Muscle of back (tissue), 11 donors: ENCODE results near the gene TMEM273. TPM values are rescaled to one million over a fixed set of nuclear protein-coding genes. Genes with fewer than 3 reads are reported as not detected.
A peak's percentile ranks its signal among the peaks of the same experiment; 100 is the strongest.
"Not testable (repeated sequence)": the region's sequence is repeated elsewhere in the genome, so short reads cannot be mapped to it uniquely, and the experiment has no call there.

Source experiments
- DNase-seq, 3 donors: peaks; one replicate each; pipeline versions ENCODE4 v3.0.0 to v3.0.0-alpha.2; 2013
- polyA plus RNA-seq, 10 donors: library from polyadenylated mRNA; unstranded; fragments of 120-200 nt; gene quantifications; one replicate each; pipeline ENCODE4 v1.2.1, GENCODE V29; 2013; ENCODE audit not compliant: insufficient read length in 10 of 10

TMEM273 gene
- polyA plus RNA-seq, 10 donors, result 4.2 to 8.8 (median 6.2) TPM

- no peak for DNase-seq
Observed at GRCh38 chr10:49205206-49205605, 17.0 kb upstream of the TMEM273 start.

- DNase-seq, result no peak
Observed at GRCh38 chr10:49204119-49204518, 15.9 kb upstream of the TMEM273 start.

GRCh38 chr10:49202266-49202665 lies 14.1 kb upstream of the TMEM273 start:
- DNase-seq, result no peak

GRCh38 chr10:49200854-49201253 lies 12.7 kb upstream of the TMEM273 start:
- DNase-seq, result no peak

DNA sequence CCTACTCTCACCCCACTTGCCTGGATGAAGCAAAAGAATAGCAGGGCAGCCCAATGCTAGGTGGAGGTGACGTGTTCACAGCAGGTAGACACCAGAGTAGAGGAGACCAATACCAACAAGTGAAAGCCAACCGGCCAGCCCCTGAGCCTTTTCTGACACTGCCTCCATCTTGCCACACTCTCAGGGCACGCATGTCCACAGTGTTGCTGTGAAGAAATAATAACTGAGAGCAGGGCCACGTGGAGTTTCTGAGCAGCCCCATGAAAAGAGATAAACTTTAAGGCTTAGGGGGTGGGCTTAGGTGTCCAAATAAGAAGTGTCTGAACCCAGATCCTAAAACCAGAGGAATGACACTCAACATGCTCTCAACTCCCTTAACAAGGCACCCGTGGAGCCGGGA lies 9.0 kb upstream of the TMEM273 start:
- DNase-seq, result no peak

DNA sequence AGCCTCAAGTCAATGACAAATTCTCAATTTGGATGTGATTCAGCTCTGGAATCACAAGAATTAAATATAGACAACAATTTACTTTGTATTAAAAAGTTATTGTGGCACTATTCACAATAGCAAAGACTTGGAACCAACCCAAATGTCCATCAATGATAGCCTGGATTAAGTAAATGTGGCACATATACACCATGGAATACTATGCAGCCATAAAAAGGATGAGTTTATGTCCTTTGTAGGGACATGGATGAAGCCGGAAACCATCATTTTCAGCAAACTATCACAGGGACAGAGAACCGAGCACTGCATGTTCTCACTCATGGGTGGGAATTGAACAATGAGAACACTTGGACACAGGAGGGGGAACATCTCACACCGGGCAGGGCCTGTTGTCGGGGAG lies 7.7 kb upstream of the TMEM273 start:
- DNase-seq, result not testable (repeated sequence)

- no peak for DNase-seq
Observed at GRCh38 chr10:49194212-49194920, 6.2 kb upstream of the TMEM273 start.

- no peak for DNase-seq
Observed at GRCh38 chr10:49191349-49191748, 3.2 kb upstream of the TMEM273 start.

GRCh38 chr10:49189422-49189821 lies 1.2 kb upstream of the TMEM273 start:
- DNase-seq, result no peak

DNA sequence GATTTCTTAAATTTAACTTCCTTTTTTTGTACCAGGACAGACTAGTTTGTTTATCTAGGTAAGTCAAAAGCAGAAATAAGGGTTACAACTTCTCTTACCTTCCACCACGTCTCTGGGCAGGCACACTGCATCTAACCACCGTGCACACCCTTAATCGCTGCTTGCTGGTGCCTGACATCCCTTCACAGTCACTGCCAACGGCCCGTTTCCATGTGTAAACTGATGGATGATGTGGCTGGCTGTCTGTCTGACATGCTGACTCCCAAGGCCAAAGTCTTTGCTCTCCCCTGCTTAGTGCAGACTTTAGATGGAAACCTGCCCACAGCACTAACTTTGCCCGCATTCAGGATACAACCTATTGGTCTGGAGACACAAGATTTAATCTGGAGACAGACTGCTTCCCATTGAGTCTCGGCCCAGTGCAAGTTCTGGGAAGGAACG lies 1.1 kb downstream of the TMEM273 start:
- no peak for DNase-seq

GRCh38 chr10:49186613-49187012 lies 1.6 kb downstream of the TMEM273 start:
- no peak for DNase-seq

DNA sequence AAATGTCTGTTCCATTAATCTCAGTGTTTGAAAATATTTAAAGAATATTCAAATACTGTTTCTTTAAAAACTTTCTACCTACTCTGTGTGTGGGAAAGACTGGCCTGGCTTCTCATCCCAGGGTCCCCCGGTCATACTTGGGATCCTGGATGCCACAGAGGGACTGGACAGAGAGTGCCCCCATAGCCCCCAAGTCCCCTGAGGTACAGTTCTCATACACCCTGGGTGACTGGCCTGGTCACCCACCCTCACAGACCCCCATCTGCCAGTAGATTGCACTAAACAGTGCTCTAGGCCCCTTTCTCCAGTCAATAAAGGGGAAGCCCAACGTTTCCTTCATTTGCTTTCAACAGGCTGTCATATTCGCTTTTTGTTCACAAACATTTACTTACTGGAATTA lies 3.0 kb downstream of the TMEM273 start:
- DNase-seq, result no peak

DNA sequence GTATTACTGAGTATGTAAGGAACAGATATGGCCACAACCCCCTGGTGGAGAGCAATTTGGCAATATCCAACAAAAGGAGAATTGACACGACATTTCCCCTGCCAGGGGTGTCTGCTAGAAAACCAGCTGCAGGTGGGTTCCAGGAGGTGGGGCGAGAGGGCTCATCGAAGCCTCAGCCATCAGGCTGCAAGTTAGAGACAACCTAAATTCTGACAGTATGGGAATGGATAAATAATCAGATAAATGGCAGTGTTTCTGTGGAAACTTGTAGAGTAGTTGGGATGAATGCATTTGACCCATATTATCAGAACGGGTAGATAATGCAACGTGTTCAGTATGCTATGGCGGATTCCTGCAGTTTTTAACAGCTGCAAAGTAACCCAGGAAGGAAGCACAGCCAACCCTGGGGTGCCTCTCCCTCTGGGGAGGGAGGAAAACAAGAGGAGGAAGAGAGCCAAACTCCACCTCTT lies 3.5 kb downstream of the TMEM273 start:
- no peak for DNase-seq

- DNase-seq, result no peak
Observed at GRCh38 chr10:49183596-49184542, 4.3 kb downstream of the TMEM273 start.

GRCh38 chr10:49182776-49183175 lies 5.4 kb downstream of the TMEM273 start:
- no peak for DNase-seq

DNA sequence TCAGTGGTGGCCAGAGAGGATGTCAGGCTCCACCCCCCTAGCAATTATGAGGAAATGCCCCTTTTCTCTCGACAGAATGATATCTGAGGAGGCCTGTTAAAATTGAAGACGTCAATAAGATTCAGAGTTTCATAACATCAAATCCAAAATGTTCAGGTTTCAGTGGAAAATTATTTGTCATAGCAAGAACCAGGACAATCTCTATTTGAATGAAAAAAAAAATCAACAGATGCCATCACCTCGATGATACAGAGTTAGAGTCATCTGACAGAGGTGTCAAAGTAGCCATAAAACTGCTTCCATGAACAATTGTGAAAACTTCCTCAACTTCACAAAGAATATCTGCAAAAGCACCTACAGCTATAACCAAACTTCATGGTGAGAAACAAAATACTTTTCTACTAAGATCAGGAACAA lies 7.7 kb downstream of the TMEM273 start:
- DNase-seq, result no peak

DNA sequence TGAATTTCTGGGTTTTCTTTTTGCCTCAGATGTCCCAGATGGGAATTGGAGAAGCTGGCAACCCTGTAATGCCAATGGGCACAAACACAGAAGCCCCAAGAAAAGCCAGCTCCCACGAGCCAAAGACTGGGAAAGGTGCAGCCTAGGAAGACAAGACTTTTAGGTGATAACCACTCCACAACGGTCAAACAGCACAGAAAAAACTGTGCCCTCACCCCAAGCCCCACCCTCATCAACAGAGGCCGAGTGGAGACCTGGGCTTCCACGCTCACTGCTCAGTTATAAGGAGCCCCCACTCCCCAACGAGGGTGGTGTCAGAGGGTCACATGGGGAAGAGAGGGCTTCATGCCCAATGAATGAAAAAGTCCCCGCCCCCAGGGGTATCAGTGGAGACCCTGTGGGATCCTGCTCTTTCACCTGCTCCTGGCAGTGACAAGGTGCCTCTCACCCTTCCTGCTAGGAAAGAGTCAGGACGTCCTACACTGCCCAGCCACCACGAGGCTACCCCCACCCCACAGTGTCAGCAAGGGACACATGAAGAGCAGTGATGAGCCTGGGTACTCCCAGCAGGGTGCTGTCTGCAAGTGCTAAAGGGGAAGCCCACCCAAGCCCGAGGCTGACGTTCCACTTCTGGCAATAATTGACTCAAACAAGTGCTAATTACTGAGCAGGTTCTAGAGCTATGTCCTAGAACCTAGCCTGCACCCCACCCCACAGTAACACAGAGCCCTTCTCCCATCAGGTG lies 8.3 kb downstream of the TMEM273 start:
- no peak for DNase-seq

DNA sequence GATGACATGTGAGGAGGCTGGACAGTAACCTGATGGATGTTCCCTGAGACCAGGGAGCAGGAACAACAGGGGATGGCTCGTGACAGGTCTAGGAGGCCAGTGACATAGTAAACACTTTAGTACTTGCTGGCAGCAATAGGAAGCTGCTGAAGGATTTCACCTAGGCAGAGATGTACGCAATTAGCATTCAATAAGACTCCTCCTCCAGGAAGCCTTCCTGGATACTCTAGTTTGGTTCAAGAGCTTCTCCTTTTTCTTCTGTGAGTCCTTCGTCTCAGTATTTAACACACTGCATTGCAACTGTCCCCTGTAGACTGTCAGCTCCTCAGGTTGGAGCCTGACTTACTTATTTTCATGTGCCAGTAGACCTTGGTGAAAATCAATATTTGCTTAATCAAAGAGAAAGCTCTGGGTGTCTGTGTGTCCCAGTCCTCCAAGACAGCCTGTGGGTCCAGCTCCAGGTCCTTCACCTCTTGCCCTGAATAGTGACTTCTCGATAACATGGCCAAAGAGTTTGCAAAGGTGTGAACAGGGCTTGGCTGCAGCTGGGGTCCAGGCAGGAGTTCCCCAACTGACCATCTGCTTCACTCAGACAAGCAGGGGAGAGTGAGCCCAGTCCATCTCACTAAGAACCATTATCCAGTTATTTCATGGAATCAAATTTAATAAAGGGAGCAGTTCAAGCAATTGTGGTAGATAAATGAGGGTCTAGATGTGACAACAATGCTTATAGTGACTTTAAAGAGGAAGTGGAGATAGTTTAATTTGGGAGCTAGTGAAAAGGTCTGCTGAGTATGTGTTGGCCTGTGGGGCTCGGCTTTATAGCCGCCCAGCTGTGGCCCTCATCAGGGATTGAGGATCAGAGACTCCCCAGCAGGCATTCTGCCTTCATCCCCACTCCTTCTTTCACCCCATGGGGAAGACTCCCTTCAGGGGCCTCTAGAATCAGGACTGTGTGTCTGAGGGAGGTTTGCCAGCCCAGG lies 9.4 kb downstream of the TMEM273 start:
- DNase-seq, result no peak

DNA sequence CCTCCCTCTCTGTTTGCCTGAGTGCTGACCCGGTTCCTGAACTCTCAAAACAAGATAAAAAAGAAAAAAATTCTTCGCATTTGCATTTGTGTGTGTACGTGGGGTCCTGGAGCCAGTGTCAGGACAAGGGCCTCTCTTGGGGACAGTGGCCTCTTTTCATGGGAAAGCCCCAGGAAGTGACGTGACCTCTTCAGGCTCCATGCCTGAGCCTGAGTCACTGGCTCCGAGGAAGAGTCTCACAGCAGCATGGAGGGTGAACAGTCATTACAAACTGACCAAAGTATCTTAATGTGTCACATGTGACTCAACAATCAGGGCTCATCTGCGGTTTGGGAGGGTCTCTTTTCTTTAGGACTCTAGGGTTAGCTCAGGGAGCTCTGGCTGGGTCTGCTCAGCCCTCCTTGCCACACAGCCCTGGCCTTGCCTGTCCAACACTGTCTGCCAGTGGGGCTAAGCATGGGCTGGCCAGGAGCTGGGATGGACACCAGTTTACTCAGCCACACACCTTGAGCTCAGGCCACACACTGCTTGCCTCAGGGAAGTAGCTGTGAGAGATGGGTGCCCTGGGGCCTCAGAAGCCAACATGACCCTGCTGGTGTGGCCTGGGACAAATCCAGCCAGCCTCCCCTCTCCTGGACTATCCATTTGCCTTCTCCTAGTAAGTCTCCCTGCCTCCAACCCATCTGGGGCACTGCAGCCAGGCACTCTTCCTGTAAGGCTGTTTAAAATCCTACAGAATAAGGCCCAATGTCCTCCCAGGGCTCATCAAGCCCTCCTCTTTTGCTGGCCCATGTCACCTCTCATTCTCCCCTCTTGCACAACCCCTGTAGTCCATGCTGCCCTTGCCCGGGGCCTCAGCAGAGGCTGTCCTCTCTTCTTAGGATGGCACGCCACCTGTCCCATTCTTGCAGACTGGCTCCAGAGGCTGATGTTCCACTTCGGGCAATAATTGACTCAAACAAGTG lies 10.5 kb downstream of the TMEM273 start:
- peak; percentile 54 to 81 (median 73) for DNase-seq
